ENCODE results near the gene ASIC3.

Gene ASIC3

GRCh38 chr7:151095123-151095797 is 46.9 kb downstream of the ASIC3 start:
- no peak overlapping the region for H3K27ac Mint-ChIP-seq
- no peaks in the 10 kb centered on the region for H3K9me3 Mint-ChIP-seq
- H3K36me3 Mint-ChIP-seq (ENCODE audit: low read depth), result no peaks in the 10 kb centered on the region
- no peaks in the 10 kb centered on the region for H3K27me3 Mint-ChIP-seq (ENCODE audit: low read depth)
- H3K4me1 Mint-ChIP-seq (ENCODE audit: low read depth), result peaks cover 2% of the 10 kb centered on the region
- no peak overlapping the region for H3K4me3 Mint-ChIP-seq

DNA sequence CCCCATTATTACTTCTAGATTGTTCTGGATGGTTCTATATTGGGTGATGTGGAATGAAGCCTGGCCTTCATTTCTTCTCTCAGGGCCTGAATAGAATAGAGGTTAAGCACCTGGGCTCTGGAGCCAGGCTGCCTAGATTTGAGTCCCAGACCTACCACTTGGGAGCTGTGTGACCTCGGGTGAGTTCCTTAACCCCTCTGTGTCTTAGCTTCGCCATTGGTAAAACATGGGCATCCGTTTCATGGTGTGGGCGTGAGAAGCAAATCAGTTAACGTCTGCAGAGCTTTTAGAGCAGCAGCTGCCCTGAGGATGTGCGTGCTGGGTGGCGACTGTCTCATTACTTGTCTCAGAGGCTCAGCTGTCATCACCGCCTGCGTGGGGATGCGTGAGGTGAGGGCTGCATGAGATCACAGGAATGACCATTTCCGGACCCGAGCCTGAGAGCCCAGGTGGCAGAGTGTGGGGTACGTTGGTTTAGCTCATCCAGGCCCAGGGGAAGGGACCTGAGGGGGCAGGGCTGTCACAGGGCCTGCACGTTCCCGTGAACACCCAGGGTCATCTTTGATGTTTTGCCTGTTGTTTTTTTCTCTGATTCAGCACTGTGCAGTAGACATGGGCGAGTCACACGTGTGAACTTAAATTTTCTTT is 47.6 kb downstream of the ASIC3 start:
- no peaks in the 10 kb centered on the region for H3K27me3 Mint-ChIP-seq (ENCODE audit: low read depth)
- H3K36me3 Mint-ChIP-seq (ENCODE audit: low read depth), result no peaks in the 10 kb centered on the region
- no peaks in the 10 kb centered on the region for H3K9me3 Mint-ChIP-seq
- H3K27ac Mint-ChIP-seq, result no peak overlapping the region
- no peak overlapping the region for H3K4me3 Mint-ChIP-seq
- peaks cover 2% of the 10 kb centered on the region for H3K4me1 Mint-ChIP-seq (ENCODE audit: low read depth)

DNA sequence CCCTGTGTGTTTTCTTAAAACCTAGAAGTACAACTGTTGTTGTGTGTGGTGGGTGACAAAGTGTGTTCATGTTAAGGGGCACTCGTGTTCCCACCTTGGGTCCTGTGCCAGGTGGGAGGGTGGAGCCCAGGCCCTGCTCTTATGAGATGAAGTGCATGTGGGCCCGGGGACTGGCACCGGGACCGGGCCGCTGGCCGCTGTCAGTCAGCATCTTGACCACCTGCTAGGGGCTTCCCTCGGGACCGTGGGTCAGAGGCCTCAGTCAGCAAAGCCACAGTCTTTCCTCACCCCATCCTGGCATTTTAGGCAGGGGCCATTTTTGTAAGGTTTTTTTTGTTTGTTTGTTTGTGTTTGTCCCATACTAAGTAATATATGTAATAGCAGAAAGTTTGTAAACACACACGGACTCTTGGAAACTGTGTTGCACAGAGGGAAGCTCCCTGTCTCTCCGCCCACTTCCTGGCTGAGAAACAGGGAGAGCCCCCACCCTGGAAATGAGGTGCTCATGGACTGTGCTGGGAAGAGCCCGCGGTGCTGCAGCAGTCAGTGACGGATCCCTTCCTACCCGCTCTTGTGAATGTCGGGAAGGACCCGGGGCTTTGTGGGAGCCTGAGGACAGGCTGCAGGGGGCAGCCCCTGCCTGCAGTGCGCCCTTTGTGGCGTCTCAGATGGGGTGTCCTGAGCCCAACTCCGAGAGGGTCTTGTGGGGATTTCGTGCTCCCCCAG is 51.3 kb downstream of the ASIC3 start:
- no peak overlapping the region for H3K27ac Mint-ChIP-seq
- H3K27me3 Mint-ChIP-seq (ENCODE audit: low read depth), result no peaks in the 10 kb centered on the region
- no peaks in the 10 kb centered on the region for H3K9me3 Mint-ChIP-seq
- peaks cover 2% of the 10 kb centered on the region for H3K4me1 Mint-ChIP-seq (ENCODE audit: low read depth)
- no peaks in the 10 kb centered on the region for H3K36me3 Mint-ChIP-seq (ENCODE audit: low read depth)
- H3K4me3 Mint-ChIP-seq, result no peak overlapping the region

DNA sequence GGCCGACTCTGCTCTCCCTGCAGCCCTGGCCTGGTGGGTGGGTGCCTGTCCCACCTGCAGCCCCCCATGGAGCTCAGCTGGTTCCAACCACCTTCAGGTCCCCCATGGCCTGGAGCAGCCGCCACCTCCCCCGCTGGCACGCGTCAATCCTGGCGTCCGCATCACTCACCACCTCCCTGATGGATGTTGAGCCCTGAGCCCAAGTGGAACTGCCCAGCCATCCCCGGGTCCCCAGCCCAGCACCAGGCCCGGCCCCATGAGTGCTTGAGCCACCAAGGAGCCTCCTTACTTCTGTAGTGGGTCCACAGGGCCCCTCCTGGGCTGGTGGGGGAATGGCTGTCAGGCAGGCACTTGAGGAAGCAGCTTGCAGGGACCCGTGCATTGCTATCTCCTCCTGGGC is 52.6 kb downstream of the ASIC3 start:
- no peaks in the 10 kb centered on the region for H3K4me1 Mint-ChIP-seq (ENCODE audit: low read depth)
- no peaks in the 10 kb centered on the region for H3K27me3 Mint-ChIP-seq (ENCODE audit: low read depth)
- no peak overlapping the region for H3K27ac Mint-ChIP-seq
- H3K4me3 Mint-ChIP-seq, result no peak overlapping the region
- peaks cover 1% of the 10 kb centered on the region for H3K36me3 Mint-ChIP-seq (ENCODE audit: low read depth)
- no peaks in the 10 kb centered on the region for H3K9me3 Mint-ChIP-seq

- Mint-ChIP-seq H3K36me3 (ENCODE audit: low read depth) (peaks cover 1% of the 10 kb centered on the region), H3K4me3 (no peak overlapping the region), H3K9me3 (no peaks in the 10 kb centered on the region), H3K27me3 (ENCODE audit: low read depth) (no peaks in the 10 kb centered on the region), H3K27ac (no peak overlapping the region), H3K4me1 (ENCODE audit: low read depth) (no peaks in the 10 kb centered on the region)
Observed at GRCh38 chr7:151101621-151102396, 53.5 kb downstream of the ASIC3 start.
